Hypothalamus (tissue), 51 donors: ENCODE data around the gene SH3BP5.

Experiments
- DNase-seq, 51 donors: peaks; one replicate each; lab custom pipeline; 2025; lab: John Stamatoyannopoulos, UW

The SH3BP5 gene

DNA sequence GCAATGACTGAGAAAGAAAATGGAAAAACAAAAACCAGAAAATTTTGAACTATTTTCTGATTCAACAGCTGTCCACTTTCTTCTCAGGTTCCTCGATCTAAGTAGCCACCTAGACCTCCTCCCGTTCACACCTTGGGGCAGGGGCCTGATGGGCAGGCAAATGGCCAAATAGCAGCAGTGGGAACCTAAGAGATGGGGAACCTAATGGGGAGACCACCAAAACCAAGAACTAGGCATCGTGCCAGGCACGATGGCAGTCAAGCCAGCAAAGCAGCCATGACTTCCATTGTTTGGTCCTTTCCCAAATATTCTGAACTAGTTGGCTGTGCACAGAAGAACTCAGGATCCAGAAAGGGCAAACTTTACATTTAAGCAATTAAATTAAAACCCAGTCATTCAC, 69.3 kb downstream of the SH3BP5 start:
- DNase-seq, result no peak

- DNase-seq, result no peak
Observed at GRCh38 chr3:15262021-15262420, 70.4 kb downstream of the SH3BP5 start.

DNA sequence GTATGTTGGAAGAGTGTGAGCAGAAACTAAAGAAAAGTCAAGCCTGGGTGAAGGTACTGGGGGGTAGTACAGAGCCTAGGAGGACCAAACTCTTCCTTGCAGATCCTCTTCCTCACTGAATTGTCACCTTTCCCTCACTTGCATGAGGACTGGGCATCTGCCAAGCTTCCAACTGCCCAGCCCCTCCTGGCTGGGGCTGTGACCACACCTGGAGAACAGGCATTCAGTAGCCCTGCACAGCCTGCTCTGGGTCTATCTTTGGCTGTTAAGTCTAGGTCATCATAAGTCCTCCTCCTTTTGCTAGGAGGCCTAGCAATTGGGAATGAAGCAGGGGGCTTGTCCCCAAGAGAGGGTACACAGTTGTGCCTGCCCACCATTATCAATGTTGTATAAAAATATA, 71.1 kb downstream of the SH3BP5 start:
- no peak for DNase-seq

DNA sequence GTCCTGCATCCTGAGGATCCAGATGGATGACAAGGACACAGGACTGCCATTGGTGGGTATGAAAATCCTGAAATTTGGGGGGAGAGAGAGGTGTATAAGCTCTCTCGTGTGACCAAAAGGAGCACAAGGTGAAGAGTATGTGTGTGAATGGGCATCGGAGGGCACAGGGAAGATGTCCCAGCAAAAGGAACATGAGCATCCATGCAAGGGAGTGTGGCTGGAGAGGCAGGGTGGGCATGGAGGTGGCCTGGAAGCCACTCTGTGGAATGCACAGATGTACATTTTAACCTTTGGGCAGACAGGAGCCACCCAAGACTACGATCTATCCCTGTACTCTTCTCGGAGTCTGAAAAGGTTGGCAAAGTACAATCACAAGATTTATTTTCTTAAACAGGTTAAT, 71.9 kb downstream of the SH3BP5 start:
- no peak for DNase-seq

DNA sequence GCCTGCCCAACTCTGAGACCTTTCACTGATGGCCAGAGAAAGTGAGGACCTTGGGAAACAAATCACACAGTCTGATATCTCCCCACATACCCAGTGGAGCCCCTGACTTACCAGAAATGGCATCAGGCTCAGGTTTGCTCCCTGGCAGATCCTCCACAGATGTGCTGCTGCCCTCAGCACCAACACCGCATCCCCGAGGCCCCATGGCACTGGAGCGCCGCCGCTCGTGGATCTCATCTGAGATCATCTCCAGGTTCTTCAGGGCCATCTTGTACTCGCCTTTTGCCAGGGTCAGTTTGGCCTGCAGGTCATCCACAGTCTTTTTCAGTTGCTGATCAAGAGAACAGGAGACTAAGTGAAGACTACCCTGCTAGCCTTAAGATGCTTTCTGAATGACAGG, 73.7 kb downstream of the SH3BP5 start:
- DNase-seq, result no peak

GRCh38 chr3:15256861-15257341, 75.5 kb downstream of the SH3BP5 start:
- DNase-seq, result no peak

DNA sequence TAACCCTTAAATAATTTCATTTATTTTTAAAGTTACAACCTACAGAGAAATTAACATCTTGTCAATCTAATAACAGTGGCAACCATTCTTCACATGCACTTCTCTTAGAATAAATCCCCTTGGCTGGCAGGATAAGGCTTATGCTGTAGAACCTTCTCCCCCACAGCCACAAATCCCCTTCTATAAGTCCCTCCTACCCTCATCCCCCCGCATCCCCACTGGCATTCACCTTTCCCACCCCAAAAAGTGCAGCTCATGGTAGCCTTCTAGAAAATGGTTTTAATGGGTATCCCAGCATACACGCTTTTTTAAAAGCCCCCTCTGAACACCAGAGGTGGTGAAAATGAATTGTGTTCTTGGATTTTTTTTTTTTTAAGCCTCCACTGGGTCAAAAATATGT, 77.2 kb downstream of the SH3BP5 start:
- DNase-seq, result no peak

- no peak for DNase-seq
Observed at GRCh38 chr3:15253023-15253697, 79.2 kb downstream of the SH3BP5 start.

DNA sequence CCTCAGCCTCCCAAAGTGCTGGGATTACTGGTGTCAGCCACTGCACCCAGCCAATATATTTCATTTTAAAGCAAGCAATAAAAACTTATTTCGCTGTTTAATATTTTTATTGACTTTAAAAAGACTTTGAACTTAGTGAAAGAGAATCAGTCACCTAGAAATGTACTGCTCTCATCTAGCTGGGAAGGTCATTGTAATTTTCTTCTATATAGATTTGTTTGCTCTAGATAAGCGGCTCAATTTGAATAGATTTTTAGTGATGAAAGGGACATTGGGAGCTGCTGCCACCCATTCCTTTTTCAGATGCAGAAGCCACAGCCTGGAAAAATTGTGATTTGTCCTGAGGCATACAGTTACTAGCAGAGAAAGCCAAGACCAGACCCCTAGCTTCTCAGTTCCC, 86.2 kb downstream of the SH3BP5 start:
- no peak for DNase-seq

DNA sequence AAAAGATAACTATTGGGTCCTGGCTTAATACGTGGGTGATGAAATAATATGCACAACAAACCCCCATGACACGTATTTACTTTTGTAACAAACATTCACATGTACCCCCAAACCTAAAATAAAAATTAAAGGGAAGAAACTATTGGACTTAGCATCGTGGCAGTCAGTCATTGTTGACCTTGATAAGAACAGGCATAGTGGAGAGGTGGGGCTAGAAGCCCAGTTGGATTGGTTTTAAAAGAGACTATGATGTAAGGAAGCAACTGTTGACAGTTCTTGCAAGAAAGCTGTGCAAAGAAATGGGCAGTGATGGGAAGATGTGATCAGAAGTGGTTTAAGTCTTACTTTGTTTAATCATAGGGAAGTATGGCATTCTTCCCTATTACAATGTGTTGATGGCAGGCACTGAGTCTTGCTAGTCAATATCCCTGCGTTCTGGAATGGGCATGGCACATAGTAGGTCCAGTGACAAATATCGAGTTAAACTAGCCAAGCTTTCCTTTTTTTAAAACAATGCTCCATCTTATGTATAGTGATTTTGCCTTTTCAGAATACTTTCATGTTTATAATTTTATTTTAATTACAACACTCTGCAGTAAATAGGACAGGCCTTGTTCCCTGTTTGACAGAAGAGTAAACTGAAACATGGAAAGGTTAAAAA, 88.4 kb downstream of the SH3BP5 start:
- no peak for DNase-seq

DNA sequence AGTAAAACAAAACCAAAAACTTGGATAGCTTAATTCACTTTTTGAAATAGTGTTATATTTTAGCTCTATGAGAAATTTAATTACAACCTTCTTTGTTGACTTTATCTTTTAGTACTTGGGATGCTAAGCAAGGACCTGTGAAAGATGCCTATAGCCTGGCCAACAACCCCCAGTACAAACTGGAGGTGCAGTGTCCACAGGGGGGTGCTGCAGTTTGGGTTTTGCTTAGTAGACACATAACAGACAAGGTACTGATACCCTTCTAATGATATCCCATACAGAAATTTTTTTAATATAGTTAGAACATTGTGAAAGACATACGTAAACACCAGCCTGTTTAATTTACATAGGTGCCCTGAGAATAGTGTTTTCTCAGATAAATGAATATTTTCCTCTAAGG, 91.0 kb downstream of the SH3BP5 start:
- peak in 3 of 51 donors; percentile 16 to 36 (median 17) for DNase-seq

DNA sequence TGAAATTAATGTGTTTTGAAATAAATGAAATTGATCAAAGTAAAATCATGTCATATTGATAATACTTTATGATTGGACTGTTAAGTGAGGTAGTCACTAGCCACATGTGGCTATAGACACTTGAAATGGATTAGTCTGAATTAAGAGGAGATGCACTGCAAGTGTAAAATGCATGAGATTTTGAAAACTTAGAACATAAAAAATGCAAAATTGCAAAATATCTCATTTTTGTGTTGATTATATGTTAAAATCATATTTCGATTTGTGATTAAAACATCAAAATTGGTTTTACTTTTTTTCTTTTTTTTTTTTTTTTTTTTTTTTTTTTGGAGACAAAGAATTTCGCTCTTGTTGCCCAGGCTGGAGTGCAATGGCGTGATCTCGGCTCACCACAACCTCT, 103.1 kb downstream of the SH3BP5 start:
- DNase-seq, result no peak

DNA sequence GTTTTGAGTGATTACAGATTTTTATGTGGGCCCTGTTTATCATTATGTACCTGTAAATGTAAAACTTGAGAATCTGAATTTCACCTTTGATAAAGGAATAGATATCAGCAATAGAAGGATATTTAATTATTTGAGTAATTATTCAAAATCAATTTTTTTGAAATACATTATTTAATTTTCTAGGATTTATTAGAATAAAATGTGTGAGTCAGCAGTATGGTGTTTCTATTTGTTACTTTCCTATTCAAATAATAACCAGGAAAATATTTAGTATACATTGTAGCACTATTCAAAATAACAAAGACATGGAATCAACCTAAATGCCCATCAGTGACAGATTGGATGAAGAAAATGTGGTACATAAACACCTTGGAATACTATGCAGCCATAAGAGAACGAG, 104.2 kb downstream of the SH3BP5 start:
- DNase-seq, result no peak

- DNase-seq, result no peak
Observed at GRCh38 chr3:15223685-15224572, 108.5 kb downstream of the SH3BP5 start.

DNA sequence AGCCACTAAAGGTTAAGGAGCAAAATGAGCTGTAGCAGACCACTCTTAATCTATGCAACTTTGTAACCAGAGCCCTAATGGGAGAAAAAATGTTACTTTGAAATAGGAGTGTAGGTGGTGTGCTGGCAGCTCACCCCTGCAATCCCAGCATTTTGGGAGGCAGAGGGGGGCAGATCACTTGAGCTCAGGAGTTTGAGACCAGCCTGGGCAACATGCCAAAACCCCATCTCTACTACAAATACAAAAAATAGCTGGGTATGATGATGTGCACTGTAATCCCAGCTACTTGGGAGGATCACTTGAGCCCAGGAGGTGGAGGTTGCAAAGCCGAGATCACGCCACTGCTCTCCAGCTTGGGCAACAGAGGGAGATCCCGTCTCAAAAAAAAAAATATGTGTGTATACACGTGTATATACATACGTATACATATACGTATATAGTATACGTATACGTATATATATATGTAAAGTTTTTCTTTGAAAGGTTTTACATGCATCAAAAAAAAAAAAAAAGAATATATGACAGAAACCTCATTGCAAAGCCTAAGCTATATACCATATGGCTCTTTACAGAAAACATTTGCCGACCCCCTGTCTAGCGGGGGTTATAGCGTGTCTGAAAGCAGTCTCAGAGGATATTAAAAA, 110.7 kb downstream of the SH3BP5 start:
- no peak for DNase-seq

DNA sequence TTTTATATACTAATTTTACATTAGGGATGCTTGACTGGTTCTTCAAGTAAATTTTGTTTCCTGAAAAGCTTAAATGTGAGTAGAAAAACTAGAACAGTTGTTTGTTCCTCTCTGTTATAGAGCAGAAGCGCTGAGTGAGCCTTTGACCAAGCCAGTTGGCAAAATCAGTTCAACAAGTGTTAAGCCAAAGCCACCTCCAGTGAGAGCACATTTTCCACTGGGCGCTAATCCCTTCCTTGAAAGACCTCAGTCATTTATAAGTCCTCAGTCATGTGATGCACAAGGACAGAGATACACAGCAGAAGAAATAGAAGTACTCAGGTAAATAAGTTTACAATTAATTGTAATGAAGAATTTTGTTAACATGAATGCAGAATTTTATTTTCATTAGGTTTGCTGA, 111.7 kb downstream of the SH3BP5 start:
- DNase-seq, result peak in 3 of 51 donors; percentile 5 to 16 (median 11)

GRCh38 chr3:15220056-15220455, 112.3 kb downstream of the SH3BP5 start:
- DNase-seq, result no peak

GRCh38 chr3:15218689-15219088, 113.7 kb downstream of the SH3BP5 start:
- no peak for DNase-seq

GRCh38 chr3:15217841-15218267, 114.5 kb downstream of the SH3BP5 start:
- no peak for DNase-seq

DNA sequence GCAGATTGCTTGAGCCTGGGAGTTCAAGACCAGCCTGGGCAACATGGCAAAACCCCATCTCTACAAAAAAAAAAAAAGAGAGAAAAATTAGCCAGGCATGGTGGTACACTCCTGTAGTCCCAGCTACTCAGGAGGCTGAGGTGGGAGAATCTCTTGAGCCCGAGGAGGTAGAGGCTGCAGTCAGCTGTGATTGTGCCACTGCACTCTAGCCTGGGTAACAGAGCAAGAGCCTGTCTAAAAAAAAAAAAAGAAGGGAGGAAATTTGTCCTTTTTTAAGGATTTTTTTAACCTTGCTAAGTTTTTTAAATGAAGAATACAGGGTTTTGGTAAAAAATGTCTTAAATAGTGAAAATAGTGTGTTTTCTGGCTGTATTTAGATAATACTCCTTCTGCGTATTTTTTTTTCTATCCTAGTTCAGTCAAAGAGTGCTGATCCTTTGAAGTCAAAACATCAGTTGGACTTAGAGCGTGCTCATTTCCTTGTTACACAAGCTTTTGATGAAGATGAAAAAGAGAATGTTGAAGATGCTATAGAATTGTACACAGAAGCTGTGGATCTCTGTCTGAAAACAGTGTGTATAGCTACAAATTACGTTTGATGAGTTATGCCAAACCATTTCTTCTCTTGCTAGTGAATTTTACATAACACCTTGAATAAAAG, 115.2 kb downstream of the SH3BP5 start:
- no peak for DNase-seq
